A549 (cell line): ENCODE results near the gene APBA1. TPM values are rescaled to one million over a fixed set of nuclear protein-coding genes. Genes with fewer than 3 reads are reported as not detected.

Experiments
- ATAC-seq, 2 experiments: fragments of 200-7000 bp in 1 of 2; fragments of >200 bp in 1 of 2; cut with Nextera tagmentation in 1 of 2; cut with Tn5 transposase in 1 of 2; 3 replicates each; pipeline versions ENCODE4 v1.8.0 to v1.9.1; 2018 to 2020; ENCODE audit warnings: mild to moderate bottlenecking in 1 of 2, moderate library complexity in 1 of 2
- CTCF ChIA-PET: fragments of 300-600 bp; sonication (Branson Sonifier 250); formaldehyde crosslinking; extraction: SDS; loops from one replicate; lab custom pipeline; 2021; ENCODE audit warnings: antibody characterized with exemption, inconsistent platforms; lab: Yijun Ruan, JAX
- POLR2A ChIA-PET: fragments of 350-600 bp; formaldehyde crosslinking; extraction: SDS; loops from one replicate; lab custom pipeline; 2021; ENCODE audit warnings: antibody characterized with exemption, inconsistent platforms; lab: Yijun Ruan, JAX
- DNase-seq, 2 experiments: peaks; one replicate each; pipeline versions ENCODE4 v3.0.0 to v3.0.0-alpha.2; 2011 to 2016; ENCODE audit warnings: low read depth in 1 of 2, low spot score in 1 of 2
- FAIRE-seq: peaks from 2 replicates; lab custom pipeline; 2011; peaks lifted over from hg19 to GRCh38; lab: Jason Lieb, UNC
- H3K27ac ChIP-seq, 2 experiments: fragments of >200 bp; sonication (Bioruptor Twin); formaldehyde crosslinking; 3 replicates each; pipeline ENCODE4 v1.5.1; 2016 to 2017
- H3K4me1 ChIP-seq: fragments of >200 bp; sonication (Bioruptor Twin); formaldehyde crosslinking; 3 replicates; pipeline ENCODE4 v1.6.1; 2016
- H3K4me2 ChIP-seq: fragments of >200 bp; sonication (Bioruptor Twin); formaldehyde crosslinking; 3 replicates; pipeline ENCODE4 v1.6.1; 2016
- H3K4me3 ChIP-seq: fragments of >200 bp; sonication (Bioruptor Twin); formaldehyde crosslinking; 3 replicates; pipeline ENCODE4 v1.5.1; 2016
- H3K9me3 ChIP-seq: fragments of >200 bp; sonication (Bioruptor Twin); formaldehyde crosslinking; 3 replicates; pipeline ENCODE4 v1.6.1; 2016
- CBX2 ChIP-seq: fragments of 200-600 bp; sonication (generic); IDR thresholded peaks from 2 replicates; pipeline ENCODE4 v1.6.1; 2016; ENCODE audit warnings: low read depth, mild to moderate bottlenecking, borderline replicate concordance
- CBX8 ChIP-seq: fragments of 200-600 bp; sonication (generic); IDR thresholded peaks from 2 replicates; pipeline ENCODE4 v1.6.1; 2016
- EHF ChIP-seq: fragments of 250-450 bp; sonication (Bioruptor Pico); IDR thresholded peaks from 2 replicates; pipeline ENCODE4 v1.5.0; 2020; ENCODE audit warnings: mild to moderate bottlenecking
- EHMT2 ChIP-seq: fragments of 200-600 bp; sonication (generic); IDR thresholded peaks from 2 replicates; pipeline ENCODE4 v1.6.1; 2016; ENCODE audit warnings: antibody characterized with exemption, low read depth, mild to moderate bottlenecking, moderate library complexity
- EP300 ChIP-seq, 2 experiments: fragments of >200 bp; sonication (Bioruptor Twin); formaldehyde crosslinking; IDR thresholded peaks; 2 replicates in 1 of 2; 3 replicates in 1 of 2; pipeline ENCODE4 v1.6.1; 2016 to 2017
- FOSL2 ChIP-seq, 2 experiments: fragments of 450-650 bp in 1 of 2; fragments of >200 bp in 1 of 2; sonication (Bioruptor Twin) in 1 of 2; formaldehyde crosslinking; IDR thresholded peaks; 2 replicates each; pipeline versions ENCODE4 v1.5.0 to v1.6.1; 2016 to 2020; ENCODE audit warnings: mild to moderate bottlenecking in 1 of 2, moderate library complexity in 1 of 2
- FOXS1 ChIP-seq: fragments of 250-450 bp; sonication (Bioruptor Pico); IDR thresholded peaks from 2 replicates; pipeline ENCODE4 v1.5.0; 2020; ENCODE audit warnings: mild to moderate bottlenecking, moderate library complexity
- GATA3 ChIP-seq: IDR thresholded peaks from 2 replicates; pipeline ENCODE4 v1.6.1; 2012; ENCODE audit warnings: borderline replicate concordance
- HOXB5 ChIP-seq: fragments of 250-450 bp; sonication (Bioruptor Pico); IDR thresholded peaks from 2 replicates; pipeline ENCODE4 v1.5.0; 2020; ENCODE audit warnings: mild to moderate bottlenecking, moderate library complexity
- NFE2L2 ChIP-seq: fragments of 150-350 bp; conservative IDR thresholded peaks from 2 replicates; pipeline ENCODE4 v1.6.1; 2014; ENCODE audit warnings: low read length
- NR3C1 ChIP-seq: fragments of >200 bp; sonication (Bioruptor Twin); formaldehyde crosslinking; IDR thresholded peaks from 3 replicates; pipeline ENCODE4 v1.6.1; 2017
- RAD21 ChIP-seq, 2 experiments: fragments of >200 bp in 1 of 2; sonication (Bioruptor Twin) in 1 of 2; formaldehyde crosslinking in 1 of 2; IDR thresholded peaks in 1 of 2; conservative IDR thresholded peaks in 1 of 2; 2 replicates in 1 of 2; 3 replicates in 1 of 2; pipeline ENCODE4 v1.6.1; 2012 to 2018; ENCODE audit warnings: inconsistent platforms in 1 of 2
- RARB ChIP-seq: fragments of 250-450 bp; sonication (Bioruptor Pico); IDR thresholded peaks from 2 replicates; pipeline ENCODE4 v1.8.0; 2021; ENCODE audit warnings: mild to moderate bottlenecking, moderate library complexity
- RCOR1 ChIP-seq: fragments of 150-350 bp; IDR thresholded peaks from 2 replicates; pipeline ENCODE4 v1.6.1; 2014; ENCODE audit warnings: antibody characterized with exemption, low read length, low read depth
- RFX5 ChIP-seq: fragments of 450-650 bp; IDR thresholded peaks from 2 replicates; pipeline ENCODE4 v1.7.1; 2014; ENCODE audit warnings: antibody characterized with exemption, mild to moderate bottlenecking, moderate library complexity
- SMC3 ChIP-seq: fragments of >200 bp; sonication (Bioruptor Twin); formaldehyde crosslinking; IDR thresholded peaks from 3 replicates; pipeline ENCODE4 v1.6.1; 2018; ENCODE audit warnings: inconsistent platforms
- TP53 ChIP-seq: fragments of 250-450 bp; sonication (Bioruptor Pico); IDR thresholded peaks from 2 replicates; pipeline ENCODE4 v1.5.0; 2021; ENCODE audit warnings: mild to moderate bottlenecking, moderate library complexity
- ZC3H11A ChIP-seq: fragments of 450-650 bp; IDR thresholded peaks from 2 replicates; pipeline ENCODE4 v1.6.1; 2014; ENCODE audit warnings: antibody characterized with exemption, mild to moderate bottlenecking
- ZFP36 ChIP-seq: fragments of 450-650 bp; IDR thresholded peaks from 2 replicates; pipeline ENCODE4 v1.6.1; 2014; ENCODE audit warnings: borderline replicate concordance; ENCODE audit not compliant: partially characterized antibody
- WGBS: methylation state at CpG from one replicate; pipeline ENCODE4 v1.1.6; 2017; ENCODE audit errors: missing lambda C conversion rate; 5-methylcytosine and 5-hydroxymethylcytosine counted together
- polyA plus RNA-seq, 4 experiments: library from polyadenylated mRNA; depleted of rRNA in 3 of 4; stranded (reverse); fragments of >200 nt; fragmentation: RNase III in 1 of 4; extraction: RNeasy Plus Mini Kit Qiagen cat#74134 plus additional on column Dnase treatment in 1 of 4; gene quantifications; 2 replicates in 3 of 4; 3 replicates in 1 of 4; pipeline ENCODE4 v1.2.3, GENCODE V29; 2011 to 2017
- TF ChIP-seq, protein P1 (sequence below): fragments of 450-650 bp; IDR thresholded peaks from 2 replicates; pipeline ENCODE4 v1.6.1; 2014; ENCODE audit warnings: antibody characterized with exemption
- TF ChIP-seq, protein P2 (sequence below): IDR thresholded peaks from 2 replicates; pipeline ENCODE4 v1.6.1; 2012
- TF ChIP-seq, protein P3 (sequence below): fragments of 250-450 bp; sonication (Bioruptor Pico); IDR thresholded peaks from 2 replicates; pipeline ENCODE4 v1.5.0; 2020; ENCODE audit warnings: low read depth, mild to moderate bottlenecking, moderate library complexity
- TF ChIP-seq, protein P4 (sequence below): fragments of >200 bp; sonication (Bioruptor Twin); formaldehyde crosslinking; IDR thresholded peaks from 2 replicates; pipeline ENCODE4 v1.6.1; 2016
- TF ChIP-seq, protein P5 (sequence below): IDR thresholded peaks from 2 replicates; pipeline ENCODE4 v1.6.1; 2012; ENCODE audit warnings: low read depth, borderline replicate concordance
- TF ChIP-seq, protein P6 (sequence below): fragments of 250-450 bp; sonication (Bioruptor Pico); IDR thresholded peaks from 2 replicates; pipeline ENCODE4 v1.5.0; 2021; ENCODE audit warnings: mild to moderate bottlenecking, moderate library complexity, borderline replicate concordance

The APBA1 gene
- polyA plus RNA-seq, 2 of the 4 experiments (the other 2 are of a cell fraction) = 0.22 to 1.6 TPM

DNA sequence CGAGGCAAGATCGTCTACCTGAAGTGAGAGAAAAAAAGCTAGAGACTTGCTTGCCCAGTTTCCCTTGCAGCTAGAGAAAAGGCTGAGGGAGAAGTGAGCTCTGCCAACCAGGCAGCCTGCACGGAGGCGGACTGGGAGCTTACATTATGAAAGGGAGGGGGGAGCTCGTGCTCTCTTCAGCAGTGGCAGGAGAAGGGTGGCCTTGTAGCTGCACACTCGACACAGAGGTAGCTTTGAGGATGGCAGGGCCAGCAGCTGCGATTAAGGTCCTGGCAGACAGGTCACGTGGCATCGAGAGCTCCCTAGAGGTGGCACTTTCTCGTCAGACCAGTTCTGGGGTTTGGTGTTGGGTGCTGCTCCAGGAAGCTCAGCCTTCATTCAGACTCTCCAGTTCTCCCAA lies 26.7 kb downstream of the APBA1 start:
- ChIA-PET CTCF (no interaction called here), POLR2A (no interaction called here)
- Histone ChIP-seq H3K4me3 (no peak overlapping the region), H3K27ac (no peak overlapping the region), H3K9me3 (no peaks in the 10 kb centered on the region), H3K4me1 (no peaks in the 10 kb centered on the region), H3K4me2 (no peak overlapping the region; the same call in 2 of the 3 replicates)
- TF ChIP-seq ZFP36 (no peak), EP300 (IDR thresholded peaks at IDR 0.05) (no peak)
- TF ChIP-seq, protein P1, sequence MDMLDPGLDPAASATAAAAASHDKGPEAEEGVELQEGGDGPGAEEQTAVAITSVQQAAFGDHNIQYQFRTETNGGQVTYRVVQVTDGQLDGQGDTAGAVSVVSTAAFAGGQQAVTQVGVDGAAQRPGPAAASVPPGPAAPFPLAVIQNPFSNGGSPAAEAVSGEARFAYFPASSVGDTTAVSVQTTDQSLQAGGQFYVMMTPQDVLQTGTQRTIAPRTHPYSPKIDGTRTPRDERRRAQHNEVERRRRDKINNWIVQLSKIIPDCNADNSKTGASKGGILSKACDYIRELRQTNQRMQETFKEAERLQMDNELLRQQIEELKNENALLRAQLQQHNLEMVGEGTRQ = 0 out of 2 replicates have a peak, but pooled peaks have one; percentile 10
- DNase-seq (no peak), FAIRE-seq (no peak), ATAC-seq (no peak; a peak in 2 of 6 replicates)
- WGBS = 24% methylated on average over 10 of the region's 10 CpGs

DNA sequence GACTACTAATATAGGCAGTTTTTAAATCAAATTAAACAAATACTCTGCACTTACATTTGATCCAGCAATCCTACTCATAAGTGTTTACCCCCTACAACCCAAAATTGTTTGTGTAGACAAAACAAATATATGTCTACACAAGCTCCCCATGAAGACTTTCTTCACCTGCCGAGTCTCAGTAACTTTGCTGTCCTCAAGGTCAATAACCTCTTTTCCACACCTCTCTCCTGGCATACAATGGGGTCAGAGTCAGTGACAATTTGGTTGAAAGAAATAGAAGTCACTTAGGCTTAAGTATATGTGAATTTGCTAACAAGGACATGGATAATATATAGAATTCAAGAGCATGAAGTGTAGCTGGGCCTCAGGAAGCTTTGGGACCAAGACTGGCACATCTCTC lies 29.1 kb downstream of the APBA1 start:
- CTCF ChIA-PET = interaction anchor here (0.9 to 2.4 kb wide), 2 partner anchors 9 to 30 kb away, joined by 3 to 9 read pairs; partner anchors contain the start of gene APBA1
- Histone ChIP-seq H3K9me3 (no peaks in the 10 kb centered on the region), H3K4me1 (no peaks in the 10 kb centered on the region), H3K27ac (no peak overlapping the region), H3K4me2 (no peak overlapping the region), H3K4me3 (no peak overlapping the region)
- TF ChIP-seq, protein P2, sequence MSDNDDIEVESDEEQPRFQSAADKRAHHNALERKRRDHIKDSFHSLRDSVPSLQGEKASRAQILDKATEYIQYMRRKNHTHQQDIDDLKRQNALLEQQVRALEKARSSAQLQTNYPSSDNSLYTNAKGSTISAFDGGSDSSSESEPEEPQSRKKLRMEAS = no peak
- TF ChIP-seq FOXS1 (CRISPR knock-in tag) (no peak), SMC3 (no peak), RFX5 (no peak), EHF (CRISPR knock-in tag) (no peak), EHMT2 (no peak), ZC3H11A (no peak), GATA3 (no peak), HOXB5 (no peak), NR3C1 (no peak), RCOR1 (no peak), FOSL2 (IDR thresholded peaks at IDR 0.05) (no peak), FOSL2 (CRISPR knock-in tag; IDR thresholded peaks at IDR 0.05) (no peak), RARB (CRISPR knock-in tag) (no peak), NFE2L2 (no peak), RAD21 (conservative IDR thresholded peaks at IDR 0.05 in 1 of 2, IDR thresholded peaks at IDR 0.05 in 1 of 2) (no peak), EP300 (IDR thresholded peaks at IDR 0.05) (no peak), CBX2 (no peak)
- TF ChIP-seq, protein P3, sequence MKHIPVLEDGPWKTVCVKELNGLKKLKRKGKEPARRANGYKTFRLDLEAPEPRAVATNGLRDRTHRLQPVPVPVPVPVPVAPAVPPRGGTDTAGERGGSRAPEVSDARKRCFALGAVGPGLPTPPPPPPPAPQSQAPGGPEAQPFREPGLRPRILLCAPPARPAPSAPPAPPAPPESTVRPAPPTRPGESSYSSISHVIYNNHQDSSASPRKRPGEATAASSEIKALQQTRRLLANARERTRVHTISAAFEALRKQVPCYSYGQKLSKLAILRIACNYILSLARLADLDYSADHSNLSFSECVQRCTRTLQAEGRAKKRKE (CRISPR knock-in tag) = no peak
- TF ChIP-seq, protein P4, sequence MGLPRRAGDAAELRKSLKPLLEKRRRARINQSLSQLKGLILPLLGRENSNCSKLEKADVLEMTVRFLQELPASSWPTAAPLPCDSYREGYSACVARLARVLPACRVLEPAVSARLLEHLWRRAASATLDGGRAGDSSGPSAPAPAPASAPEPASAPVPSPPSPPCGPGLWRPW = no peak
- ATAC-seq = no peak
- no peak for FAIRE-seq
- WGBS = 14% methylated on average over 1 of the region's 1 CpG
- POLR2A ChIA-PET = no interaction called here
- no peak for DNase-seq

DNA sequence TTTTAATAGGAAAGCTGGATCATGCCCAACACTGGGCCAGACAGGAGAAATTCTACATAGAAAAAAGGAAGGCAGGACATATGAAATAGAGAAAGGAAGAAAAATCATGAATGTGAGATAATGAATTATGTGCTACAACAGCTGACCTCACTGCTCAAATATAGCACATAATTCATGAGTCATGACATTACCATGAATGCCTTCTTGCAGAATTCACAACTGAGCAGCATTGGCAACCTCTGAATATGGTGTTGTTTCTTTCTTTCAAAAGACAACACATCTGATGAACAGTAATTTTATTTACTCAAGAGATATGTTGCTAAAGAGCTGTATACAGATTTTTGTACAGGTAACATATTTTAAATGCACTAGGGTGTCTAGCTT lies 34.4 kb downstream of the APBA1 start:
- POLR2A ChIA-PET = no interaction called here
- Histone ChIP-seq H3K4me3 (no peak overlapping the region), H3K4me1 (no peaks in the 10 kb centered on the region), H3K9me3 (no peaks in the 10 kb centered on the region)
- no peak for FAIRE-seq
- TF ChIP-seq, protein P5, sequence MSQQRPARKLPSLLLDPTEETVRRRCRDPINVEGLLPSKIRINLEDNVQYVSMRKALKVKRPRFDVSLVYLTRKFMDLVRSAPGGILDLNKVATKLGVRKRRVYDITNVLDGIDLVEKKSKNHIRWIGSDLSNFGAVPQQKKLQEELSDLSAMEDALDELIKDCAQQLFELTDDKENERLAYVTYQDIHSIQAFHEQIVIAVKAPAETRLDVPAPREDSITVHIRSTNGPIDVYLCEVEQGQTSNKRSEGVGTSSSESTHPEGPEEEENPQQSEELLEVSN = no peak
- TF ChIP-seq TP53 (no peak), CBX8 (no peak)
- TF ChIP-seq, protein P6, sequence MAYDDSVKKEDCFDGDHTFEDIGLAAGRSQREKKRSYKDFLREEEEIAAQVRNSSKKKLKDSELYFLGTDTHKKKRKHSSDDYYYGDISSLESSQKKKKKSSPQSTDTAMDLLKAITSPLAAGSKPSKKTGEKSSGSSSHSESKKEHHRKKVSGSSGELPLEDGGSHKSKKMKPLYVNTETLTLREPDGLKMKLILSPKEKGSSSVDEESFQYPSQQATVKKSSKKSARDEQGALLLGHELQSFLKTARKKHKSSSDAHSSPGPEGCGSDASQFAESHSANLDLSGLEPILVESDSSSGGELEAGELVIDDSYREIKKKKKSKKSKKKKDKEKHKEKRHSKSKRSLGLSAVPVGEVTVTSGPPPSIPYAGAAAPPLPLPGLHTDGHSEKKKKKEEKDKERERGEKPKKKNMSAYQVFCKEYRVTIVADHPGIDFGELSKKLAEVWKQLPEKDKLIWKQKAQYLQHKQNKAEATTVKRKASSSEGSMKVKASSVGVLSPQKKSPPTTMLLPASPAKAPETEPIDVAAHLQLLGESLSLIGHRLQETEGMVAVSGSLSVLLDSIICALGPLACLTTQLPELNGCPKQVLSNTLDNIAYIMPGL (CRISPR knock-in tag) = no peak
- TF ChIP-seq, all 56 proteins: peak for 0
- Histone ChIP-seq H3K4me2 (no peak overlapping the region), H3K27ac (no peak overlapping the region)
- ATAC-seq = no peak
- no peak for DNase-seq
- CTCF ChIA-PET = no interaction called here
